MM.1S (cell line): ENCODE data around the gene RASL12.

Experiments used
- DNase-seq: peaks from one replicate; pipeline ENCODE4 v3.0.0-alpha.2; 2015
- H2AFZ ChIP-seq: fragments of 300-600 bp; sonication (generic); 2 replicates; pipeline ENCODE4 v1.6.0; 2016; ENCODE audit warnings: antibody characterized with exemption, low read length
- H3F3A ChIP-seq: fragments of 300-600 bp; sonication (generic); 2 replicates; pipeline ENCODE4 v1.6.1; 2016; ENCODE audit warnings: mild to moderate bottlenecking, antibody characterized with exemption, low read length, moderate library complexity, mixed read lengths; ENCODE audit not compliant: insufficient read depth
- H3K27ac ChIP-seq: fragments of 300-600 bp; sonication (generic); 2 replicates; pipeline ENCODE4 v1.5.1; 2016; ENCODE audit warnings: mild to moderate bottlenecking, low read length
- H3K27me3 ChIP-seq: fragments of 300-600 bp; sonication (generic); replicated peaks from 2 replicates; pipeline ENCODE4 v1.6.0; 2016; ENCODE audit warnings: low read length; ENCODE audit not compliant: insufficient read depth
- H3K36me3 ChIP-seq: fragments of 300-600 bp; sonication (generic); replicated peaks from 2 replicates; pipeline ENCODE4 v1.6.1; 2016; ENCODE audit warnings: mild to moderate bottlenecking, low read length, mixed read lengths; ENCODE audit not compliant: insufficient read depth
- H3K4me1 ChIP-seq: fragments of 300-600 bp; sonication (generic); 2 replicates; pipeline ENCODE4 v1.6.1; 2016; ENCODE audit warnings: low read length, mixed read lengths
- H3K4me2 ChIP-seq: fragments of 300-600 bp; sonication (generic); 2 replicates; pipeline ENCODE4 v1.6.0; 2016; ENCODE audit warnings: low read depth, low read length
- H3K4me3 ChIP-seq: fragments of 300-600 bp; sonication (generic); 2 replicates; pipeline ENCODE4 v1.5.1; 2016; ENCODE audit warnings: low read length, mixed read lengths
- H3K79me2 ChIP-seq: fragments of 300-600 bp; sonication (generic); 2 replicates; pipeline ENCODE4 v1.6.1; 2016; ENCODE audit warnings: mixed run types, low read length, mixed read lengths
- H3K9ac ChIP-seq: fragments of 300-600 bp; sonication (generic); 2 replicates; pipeline ENCODE4 v1.6.1; 2016; ENCODE audit warnings: low read length, mixed read lengths
- H3K9me2 ChIP-seq: fragments of 300-600 bp; sonication (generic); replicated peaks from 2 replicates; pipeline ENCODE4 v1.6.1; 2016; ENCODE audit warnings: mild to moderate bottlenecking, low read length, mixed read lengths; ENCODE audit not compliant: insufficient read depth
- H3K9me3 ChIP-seq: fragments of 300-600 bp; sonication (generic); replicated peaks from 2 replicates; pipeline ENCODE4 v1.6.1; 2016; ENCODE audit warnings: mild to moderate bottlenecking, low read length, mixed read lengths; ENCODE audit not compliant: insufficient read depth
- H4K20me1 ChIP-seq: fragments of 300-600 bp; sonication (generic); 2 replicates; pipeline ENCODE4 v1.6.1; 2016; ENCODE audit warnings: mild to moderate bottlenecking, low read length, moderate library complexity, mixed read lengths; ENCODE audit not compliant: insufficient read depth
- CTCF ChIP-seq: fragments of 300-600 bp; sonication (generic); IDR thresholded peaks from 2 replicates; pipeline ENCODE4 v1.5.1; 2016; ENCODE audit warnings: antibody characterized with exemption, low read length, mixed read lengths
- EZH2 ChIP-seq: fragments of 300-600 bp; sonication (generic); optimal IDR thresholded peaks from 2 replicates; pipeline ENCODE3; 2017; ENCODE audit warnings: low read depth, mild to moderate bottlenecking, antibody characterized with exemption, low read length, mixed read lengths
- EZH2phosphoT487 ChIP-seq: fragments of 300-600 bp; sonication (generic); IDR thresholded peaks from 2 replicates; pipeline ENCODE4 v1.6.1; 2018; ENCODE audit warnings: antibody characterized with exemption, low read length

The RASL12 gene

GRCh38 chr15:65110676-65111292 lies 43.0 kb upstream of the RASL12 start:
- DNase-seq, result no peak
- no peak for TF ChIP-seq EZH2
- no peak for TF ChIP-seq EZH2phosphoT487
- TF ChIP-seq CTCF, result no peak
- H3F3A ChIP-seq, result no peaks in the 10 kb centered on the region
- no peaks in the 10 kb centered on the region for H3K79me2 ChIP-seq
- H4K20me1 ChIP-seq, result no peaks in the 10 kb centered on the region
- H3K9me3 ChIP-seq, result no peaks in the 10 kb centered on the region
- no peak overlapping the region for H3K4me3 ChIP-seq
- no peaks in the 10 kb centered on the region for H3K4me1 ChIP-seq
- no peaks in the 10 kb centered on the region for H3K27me3 ChIP-seq
- H3K9me2 ChIP-seq, result no peaks in the 10 kb centered on the region
- H3K36me3 ChIP-seq, result peaks cover 3% of the 10 kb centered on the region; the same call in 1 of the 2 replicates
- no peak overlapping the region for H2AFZ ChIP-seq
- H3K4me2 ChIP-seq, result no peak overlapping the region
- H3K9ac ChIP-seq, result no peak overlapping the region
- H3K27ac ChIP-seq, result no peak overlapping the region

- Histone ChIP-seq H3K4me1 (no peaks in the 10 kb centered on the region), H3K9ac (no peak overlapping the region), H3K9me2 (no peaks in the 10 kb centered on the region), H3K4me3 (no peak overlapping the region), H3K9me3 (no peaks in the 10 kb centered on the region), H3K79me2 (no peaks in the 10 kb centered on the region), H3K27me3 (no peaks in the 10 kb centered on the region), H3K4me2 (no peak overlapping the region), H3K27ac (no peak overlapping the region), H3K36me3 (no peaks in the 10 kb centered on the region; the same call in 1 of the 2 replicates), H3F3A (no peaks in the 10 kb centered on the region), H4K20me1 (no peaks in the 10 kb centered on the region), H2AFZ (no peak overlapping the region)
- DNase-seq, result no peak
- TF ChIP-seq CTCF, result no peak
- no peak for TF ChIP-seq EZH2phosphoT487
- TF ChIP-seq EZH2, result no peak
These were observed 38.3 kb upstream of the RASL12 start for GRCh38 chr15:65106011-65106590.

- no peaks in the 10 kb centered on the region for H3K27me3 ChIP-seq
- no peaks in the 10 kb centered on the region for H3K9me2 ChIP-seq
- H3K9ac ChIP-seq, result no peak overlapping the region
- no peak overlapping the region for H2AFZ ChIP-seq
- no peak overlapping the region for H3K27ac ChIP-seq
- no peaks in the 10 kb centered on the region for H4K20me1 ChIP-seq
- H3K4me2 ChIP-seq, result no peak overlapping the region
- H3K36me3 ChIP-seq, result no peaks in the 10 kb centered on the region; the same call in 1 of the 2 replicates
- TF ChIP-seq EZH2 (no peak), CTCF (no peak), EZH2phosphoT487 (no peak)
- H3K9me3 ChIP-seq, result no peaks in the 10 kb centered on the region
- no peaks in the 10 kb centered on the region for H3F3A ChIP-seq
- no peaks in the 10 kb centered on the region for H3K79me2 ChIP-seq
- no peaks in the 10 kb centered on the region for H3K4me1 ChIP-seq
- no peak overlapping the region for H3K4me3 ChIP-seq
- no peak for DNase-seq
These were observed 37.2 kb upstream of the RASL12 start for GRCh38 chr15:65105038-65105437.
